IMR-90 (cell line): ENCODE results near the gene RNF31. TPM values are rescaled to one million over a fixed set of nuclear protein-coding genes. Genes with fewer than 3 reads are reported as not detected.

Source experiments
- ATAC-seq: fragments of 200-7000 bp; cut with Tn5 transposase; 2 replicates; pipeline ENCODE4 v1.9.1; 2020; ENCODE audit warnings: low read depth, mild to moderate bottlenecking, moderate library complexity
- BruUV-seq: library from RNA; stranded (reverse); fragments of 400-500 nt; replicated peaks from 2 replicates; lab custom pipeline; 2021; lab: Mats Ljungman, UMichigan
- CTCF ChIA-PET: fragments of 300-600 bp; formaldehyde crosslinking; extraction: SDS; loops from one replicate; lab custom pipeline; 2021; ENCODE audit warnings: antibody characterized with exemption; lab: Yijun Ruan, JAX
- POLR2A ChIA-PET: fragments of 300-600 bp; sonication (Branson Sonifier 250); formaldehyde crosslinking; loops from one replicate; lab custom pipeline; 2022; ENCODE audit warnings: antibody characterized with exemption; ENCODE audit not compliant: unreplicated experiment; lab: Charles Lee
- DNase-seq: peaks from one replicate; pipeline ENCODE4 v3.0.0; 2013
- H2AFZ ChIP-seq: replicated peaks from 2 replicates; pipeline ENCODE3; 2013; ENCODE audit warnings: low read length, mild to moderate bottlenecking; ENCODE audit not compliant: poor library complexity
- H2AK5ac ChIP-seq: 2 replicates; pipeline ENCODE4 v1.6.1; 2013; ENCODE audit warnings: low read depth, low read length, inconsistent platforms
- H2AK9ac ChIP-seq: replicated peaks from 2 replicates; pipeline ENCODE3; 2013; ENCODE audit warnings: mild to moderate bottlenecking, low read depth, low read length, moderate library complexity; ENCODE audit not compliant: poor library complexity
- H2BK120ac ChIP-seq: 2 replicates; pipeline ENCODE4 v1.6.1; 2013; ENCODE audit warnings: low read depth, low read length, inconsistent platforms
- H2BK15ac ChIP-seq: 3 replicates; pipeline ENCODE4 v1.6.1; 2013; ENCODE audit warnings: low read depth, low read length, inconsistent platforms
- H2BK20ac ChIP-seq: 2 replicates; pipeline ENCODE4 v1.6.1; 2013; ENCODE audit warnings: low read depth, mild to moderate bottlenecking, inconsistent platforms, low read length, moderate library complexity
- H2BK5ac ChIP-seq: 2 replicates; pipeline ENCODE4 v1.6.1; 2013; ENCODE audit warnings: mild to moderate bottlenecking, low read depth, low read length, inconsistent platforms; ENCODE audit not compliant: poor library complexity, severe bottlenecking
- H3K14ac ChIP-seq: replicated peaks from 2 replicates; pipeline ENCODE4 v1.6.1; 2013; ENCODE audit warnings: low read depth, low read length, inconsistent platforms
- H3K18ac ChIP-seq: 2 replicates; pipeline ENCODE4 v1.6.1; 2013; ENCODE audit warnings: low read depth, low read length, control low read depth
- H3K23ac ChIP-seq: 2 replicates; pipeline ENCODE4 v1.6.1; 2013; ENCODE audit warnings: low read depth, low read length, inconsistent platforms
- H3K27ac ChIP-seq: 2 replicates; pipeline ENCODE4 v1.5.1; 2013; ENCODE audit warnings: mild to moderate bottlenecking, control low read depth, low read length; ENCODE audit not compliant: insufficient read depth
- H3K27me3 ChIP-seq: 2 replicates; pipeline ENCODE4 v1.6.1; 2013; ENCODE audit warnings: low read length; ENCODE audit not compliant: control insufficient read depth, insufficient read depth
- H3K36me3 ChIP-seq: 2 replicates; pipeline ENCODE4 v1.6.1; 2013; ENCODE audit warnings: low read length, mixed read lengths; ENCODE audit not compliant: control insufficient read depth, insufficient read depth
- H3K4ac ChIP-seq: 2 replicates; pipeline ENCODE4 v1.6.1; 2013; ENCODE audit warnings: low read depth, low read length, inconsistent platforms
- H3K4me1 ChIP-seq: 2 replicates; pipeline ENCODE4 v1.6.1; 2013; ENCODE audit warnings: low read length, mixed read lengths; ENCODE audit not compliant: control insufficient read depth, insufficient read depth
- H3K4me2 ChIP-seq: 2 replicates; pipeline ENCODE4 v1.6.1; 2013; ENCODE audit warnings: low read depth, mild to moderate bottlenecking, control low read depth, low read length, moderate library complexity
- H3K4me3 ChIP-seq: 2 replicates; pipeline ENCODE4 v1.5.1; 2013; ENCODE audit warnings: low read depth, mild to moderate bottlenecking, control low read depth, low read length, moderate library complexity; ENCODE audit not compliant: insufficient read depth
- H3K56ac ChIP-seq: 2 replicates; pipeline ENCODE4 v1.6.1; 2013; ENCODE audit warnings: low read length, inconsistent platforms; ENCODE audit not compliant: insufficient read depth; ENCODE audit errors: extremely low read depth
- H3K79me1 ChIP-seq, 2 experiments: 2 replicates each; pipeline ENCODE4 v1.6.1; 2013; ENCODE audit warnings: low read length in 2 of 2, inconsistent platforms in 1 of 2, low read depth in 1 of 2
- H3K9ac ChIP-seq: 2 replicates; pipeline ENCODE4 v1.6.1; 2013; ENCODE audit warnings: low read depth, low read length, control low read depth
- H3K9me1 ChIP-seq: 2 replicates; pipeline ENCODE4 v1.6.1; 2013; ENCODE audit warnings: low read length, inconsistent platforms; ENCODE audit not compliant: insufficient read depth
- H3K9me3 ChIP-seq: 2 replicates; pipeline ENCODE4 v1.6.1; 2013; ENCODE audit warnings: low read length; ENCODE audit not compliant: control insufficient read depth, insufficient read depth
- H4K20me1 ChIP-seq: 2 replicates; pipeline ENCODE4 v1.6.1; 2013; ENCODE audit warnings: low read length, inconsistent platforms; ENCODE audit not compliant: insufficient read depth
- H4K5ac ChIP-seq: 2 replicates; pipeline ENCODE4 v1.6.1; 2013; ENCODE audit warnings: mild to moderate bottlenecking, low read depth, low read length, control low read depth
- H4K8ac ChIP-seq, 2 experiments: 2 replicates each; pipeline ENCODE4 v1.6.1; 2013; ENCODE audit warnings: low read depth in 2 of 2, low read length in 2 of 2, control low read depth in 1 of 2, inconsistent platforms in 1 of 2
- H4K91ac ChIP-seq: 2 replicates; pipeline ENCODE4 v1.6.1; 2013; ENCODE audit warnings: low read depth, low read length, inconsistent platforms; ENCODE audit not compliant: insufficient read depth
- BHLHE40 ChIP-seq: fragments of 150-350 bp; IDR thresholded peaks from 2 replicates; pipeline ENCODE4 v1.6.1; 2016; ENCODE audit warnings: mild to moderate bottlenecking, low read depth, low read length
- CEBPB ChIP-seq: IDR thresholded peaks from 2 replicates; pipeline ENCODE4 v1.6.1; 2012; ENCODE audit warnings: low read depth, low read length, improper control_type of control experiment
- CHD1 ChIP-seq: IDR thresholded peaks from 2 replicates; pipeline ENCODE4 v1.6.1; 2012; ENCODE audit warnings: low read depth, low read length, improper control_type of control experiment
- CTCF ChIP-seq: conservative IDR thresholded peaks from 2 replicates; pipeline ENCODE4 v1.5.1; 2012; ENCODE audit warnings: mild to moderate bottlenecking, low read depth, low read length, improper control_type of control experiment
- ELK1 ChIP-seq: fragments of 150-350 bp; IDR thresholded peaks from 2 replicates; pipeline ENCODE4 v1.6.1; 2016; ENCODE audit warnings: low read depth, mild to moderate bottlenecking, low read length, moderate library complexity, borderline replicate concordance
- FOS ChIP-seq: fragments of 150-350 bp; IDR thresholded peaks from 2 replicates; pipeline ENCODE4 v1.6.1; 2016; ENCODE audit warnings: low read depth, low read length
- MAFK ChIP-seq: IDR thresholded peaks from 2 replicates; pipeline ENCODE4 v1.6.1; 2012; ENCODE audit warnings: low read depth, low read length, improper control_type of control experiment
- MAZ ChIP-seq: IDR thresholded peaks from 2 replicates; pipeline ENCODE4 v1.6.1; 2012; ENCODE audit warnings: low read depth, mild to moderate bottlenecking, low read length, improper control_type of control experiment, moderate library complexity, borderline replicate concordance
- MXI1 ChIP-seq: IDR thresholded peaks from 2 replicates; pipeline ENCODE4 v1.6.1; 2012; ENCODE audit warnings: low read depth, mild to moderate bottlenecking, low read length, moderate library complexity, borderline replicate concordance
- NFE2L2 ChIP-seq: fragments of 150-350 bp; IDR thresholded peaks from 2 replicates; pipeline ENCODE4 v1.6.1; 2016; ENCODE audit warnings: low read depth, mild to moderate bottlenecking, low read length
- POLR2A ChIP-seq: IDR thresholded peaks from 2 replicates; pipeline ENCODE4 v1.6.1; 2012; ENCODE audit warnings: mild to moderate bottlenecking, low read depth, low read length
- RAD21 ChIP-seq: IDR thresholded peaks from 2 replicates; pipeline ENCODE4 v1.6.1; 2012; ENCODE audit warnings: low read length, improper control_type of control experiment
- RCOR1 ChIP-seq: IDR thresholded peaks from 2 replicates; pipeline ENCODE4 v1.6.1; 2012; ENCODE audit warnings: mild to moderate bottlenecking, low read length, improper control_type of control experiment; ENCODE audit not compliant: insufficient replicate concordance
- RFX5 ChIP-seq: IDR thresholded peaks from 2 replicates; pipeline ENCODE4 v1.8.0; 2012; ENCODE audit warnings: low read depth, mild to moderate bottlenecking, low read length, moderate library complexity
- SMC3 ChIP-seq: fragments of 150-350 bp; IDR thresholded peaks from 2 replicates; pipeline ENCODE4 v1.6.1; 2016; ENCODE audit warnings: low read depth, mild to moderate bottlenecking, antibody characterized with exemption, low read length, moderate library complexity
- USF2 ChIP-seq: fragments of 150-350 bp; IDR thresholded peaks from 2 replicates; pipeline ENCODE4 v1.6.1; 2017; ENCODE audit warnings: mild to moderate bottlenecking, antibody characterized with exemption, low read length, low read depth
- WGBS, 2 experiments: methylation state at CpG; one replicate each; pipeline versions ENCODE4 v1.1.5 to v1.1.7; 2013; ENCODE audit warnings: missing lambda C conversion rate in 2 of 2; ENCODE audit not compliant: insufficient read length in 1 of 2; ENCODE audit errors: extremely low coverage in 2 of 2; 5-methylcytosine and 5-hydroxymethylcytosine counted together
- dilution Hi-C: fragments of 300-500 bp; cut with HindIII; formaldehyde crosslinking; loops from one replicate; pipeline ENCODE4 v1.14.3; 2018; ENCODE audit warnings: low sequenced_read_pairs; ENCODE audit not compliant: unreplicated experiment
- in situ Hi-C: fragments of 300-500 bp; cut with MboI; formaldehyde crosslinking; loops from 3 replicates; pipeline ENCODE4 v1.14.3; 2019; ENCODE audit warnings: low sequenced_read_pairs, inconsistent platforms, mixed read lengths
- intact Hi-C: fragments of 100-400 bp; cut with micrococcal nuclease; formaldehyde crosslinking; loops from 2 replicates; pipeline ENCODE4 v1.10.0; 2022
- polyA plus RNA-seq, 3 experiments: library from polyadenylated mRNA; depleted of rRNA; stranded (reverse); fragments of >200 nt; gene quantifications; 2 replicates each; pipeline ENCODE4 v1.2.3, GENCODE V29; 2012; ENCODE audit warnings: low replicate concordance in 1 of 3
- total RNA-seq: library from RNA; depleted of rRNA; stranded (reverse); fragments of >200 nt; gene quantifications from 2 replicates; pipeline ENCODE4 v1.2.3, GENCODE V29; 2012

RNF31 gene
- total and polyA plus RNA-seq, 2 of the 4 experiments (the other 2 are of a cell fraction) = 31.6 to 37.5 TPM

- TF ChIP-seq RCOR1 = no peak
- TF ChIP-seq NFE2L2 = no peak
- TF ChIP-seq MAFK = no peak
- TF ChIP-seq ELK1 = no peak
- no peak for TF ChIP-seq CEBPB
- no peak for TF ChIP-seq MXI1
- TF ChIP-seq BHLHE40 = no peak
- no peak for TF ChIP-seq SMC3
- no peak for TF ChIP-seq USF2
- no peak for TF ChIP-seq RAD21
- no peak for TF ChIP-seq CHD1
- TF ChIP-seq POLR2A = no peak
- TF ChIP-seq RFX5 = no peak
- TF ChIP-seq CTCF = no peak
- TF ChIP-seq MAZ = no peak
- TF ChIP-seq FOS = no peak
- Histone ChIP-seq H3K4me3 (no peak overlapping the region), H4K5ac (no peak overlapping the region), H3K27me3 (no peaks in the 10 kb centered on the region), H4K20me1 (no peaks in the 10 kb centered on the region), H2BK120ac (no peak overlapping the region), H3K4me2 (no peak overlapping the region), H3K56ac (no peak overlapping the region), H3K27ac (peak overlapping the region; percentile 22; the same call in 1 of the 2 replicates), H3K23ac (no peak overlapping the region), H3K9me3 (no peaks in the 10 kb centered on the region), H2AK5ac (no peak overlapping the region), H2BK20ac (no peak overlapping the region), H3K4me1 (peaks cover 2% of the 10 kb centered on the region; the same call in 1 of the 2 replicates), H3K79me1 (no peaks in the 10 kb centered on the region; a peak in 1 of 4 replicates), H3K4ac (no peak overlapping the region), H2AK9ac (peak overlapping the region; percentile 51), H3K14ac (no peak overlapping the region), H2AFZ (peak overlapping the region; percentile 8), H4K8ac (no peak overlapping the region), H3K36me3 (peaks cover 67% of the 10 kb centered on the region), H2BK5ac (no peak overlapping the region), H2BK15ac (no peak overlapping the region), H3K9me1 (no peaks in the 10 kb centered on the region), H4K91ac (no peak overlapping the region), H3K18ac (no peak overlapping the region), H3K9ac (no peak overlapping the region)
- no TSS peak for BruUV-seq
- DNase-seq (no peak), ATAC-seq (no peak; the same call in 1 of the 2 replicates)
- dilution Hi-C loops = no loop called here
- in situ Hi-C loops = no loop called here
- intact Hi-C loops = no loop called here
- CTCF ChIA-PET = interaction anchor here (1.1 kb wide), 1 partner anchor 10 kb away, joined by 5 read pairs; no protein-coding TSS in a partner anchor
- WGBS, 2 experiments = 76% methylated on average over 4 of the region's 14 CpGs; no CpG with 5 or more reads in 1 of the 2 experiments
- POLR2A ChIA-PET = no interaction called here
Measured at GRCh38 chr14:24179294-24179960, 32.1 kb downstream of the RNF31 start.
